ENCODE measurements around the gene LCOR. TPM values are rescaled to one million over a fixed set of nuclear protein-coding genes. Genes with fewer than 3 reads are reported as not detected.

The LCOR gene
- total and polyA plus RNA-seq, 4 donors = 3.3 to 68.4 (median 17.9) TPM

GRCh38 chr10:97011397-97011796, 179.3 kb downstream of the LCOR start:
- Histone ChIP-seq H3K9me3 (ENCODE audit: control insufficient read depth in 4 of 4, insufficient read depth in 3 of 4, low read length in 3 of 4) (peaks cover 0 to 3% (median under 1%) of the 10 kb centered on the region in 4 donors), H3K27ac (ENCODE audit: low read depth in 1 of 2, low read length in 1 of 2) (no peak overlapping the region), H3K9ac (ENCODE audit: insufficient read depth in 1 of 2, low read length in 2 of 2) (no peak overlapping the region), H3K4me3 (no peak overlapping the region), H3K27me3 (ENCODE audit: control insufficient read depth in 3 of 3, insufficient read depth in 3 of 3, low read length in 2 of 3) (no peaks in the 10 kb centered on the region), H3K4me1 (ENCODE audit: control insufficient read depth in 5 of 5, insufficient read depth in 5 of 5, low read length in 5 of 5) (peaks cover 0 to 9% (median 2%) of the 10 kb centered on the region in 5 donors), H3K36me3 (ENCODE audit: control insufficient read depth in 4 of 4, insufficient read depth in 4 of 4, low read length in 4 of 4) (no peaks in the 10 kb centered on the region)
- ATAC-seq (ENCODE audit: insufficient read depth, low FRiP score) (no peak), DNase-seq (no peak)
- TF ChIP-seq CTCF (IDR thresholded peaks at IDR 0.05; ENCODE audit: control extremely low read depth, extremely low read depth) = no peak

- WGBS, 2 donors = 86 to 94% methylated on average over 8 of the region's 8 CpGs
- H3K4me3 ChIP-seq = no peak overlapping the region
- no peak for ATAC-seq (ENCODE audit: insufficient read depth, low FRiP score)
Observed at GRCh38 chr10:97012470-97012869, 180.4 kb downstream of the LCOR start.

GRCh38 chr10:97013568-97013967, 181.5 kb downstream of the LCOR start:
- DNase-seq (no peak), ATAC-seq (ENCODE audit: insufficient read depth, low FRiP score) (no peak)
- H3K4me3 ChIP-seq = no peak overlapping the region
- H3K36me3 ChIP-seq (ENCODE audit: control insufficient read depth in 4 of 4, insufficient read depth in 4 of 4, low read length in 4 of 4) = no peaks in the 10 kb centered on the region
- peaks cover 0 to 9% (median 2%) of the 10 kb centered on the region in 5 donors for H3K4me1 ChIP-seq (ENCODE audit: control insufficient read depth in 5 of 5, insufficient read depth in 5 of 5, low read length in 5 of 5)
- no peak overlapping the region for H3K27ac ChIP-seq (ENCODE audit: low read depth in 1 of 2, low read length in 1 of 2)
- 91 to 93% methylated on average over 8 of the region's 8 CpGs for WGBS, 2 donors
- no peaks in the 10 kb centered on the region for H3K9me3 ChIP-seq (ENCODE audit: control insufficient read depth in 4 of 4, insufficient read depth in 3 of 4, low read length in 3 of 4)
- H3K27me3 ChIP-seq (ENCODE audit: control insufficient read depth in 3 of 3, insufficient read depth in 3 of 3, low read length in 2 of 3) = no peaks in the 10 kb centered on the region
- TF ChIP-seq CTCF (IDR thresholded peaks at IDR 0.05; ENCODE audit: control extremely low read depth, extremely low read depth) = no peak
- H3K9ac ChIP-seq (ENCODE audit: insufficient read depth in 1 of 2, low read length in 2 of 2) = no peak overlapping the region

More at GRCh38 chr10:97012470-97012869, 180.4 kb downstream of the LCOR start:
- no peaks in the 10 kb centered on the region for H3K27me3 ChIP-seq (ENCODE audit: control insufficient read depth in 3 of 3, insufficient read depth in 3 of 3, low read length in 2 of 3)
- H3K4me1 ChIP-seq (ENCODE audit: control insufficient read depth in 5 of 5, insufficient read depth in 5 of 5, low read length in 5 of 5) = peaks cover 0 to 9% (median 2%) of the 10 kb centered on the region in 5 donors
- no peak for TF ChIP-seq CTCF (IDR thresholded peaks at IDR 0.05; ENCODE audit: control extremely low read depth, extremely low read depth)
- no peaks in the 10 kb centered on the region for H3K36me3 ChIP-seq (ENCODE audit: control insufficient read depth in 4 of 4, insufficient read depth in 4 of 4, low read length in 4 of 4)
- DNase-seq = no peak
- H3K9ac ChIP-seq (ENCODE audit: insufficient read depth in 1 of 2, low read length in 2 of 2) = no peak overlapping the region
- no peak overlapping the region for H3K27ac ChIP-seq (ENCODE audit: low read depth in 1 of 2, low read length in 1 of 2)
- peaks cover 0 to 2% (median 0%) of the 10 kb centered on the region in 4 donors for H3K9me3 ChIP-seq (ENCODE audit: control insufficient read depth in 4 of 4, insufficient read depth in 3 of 4, low read length in 3 of 4)

GRCh38 chr10:97013983-97014382, 181.9 kb downstream of the LCOR start:
- no peak overlapping the region for H3K9ac ChIP-seq (ENCODE audit: insufficient read depth in 1 of 2, low read length in 2 of 2)
- H3K4me1 ChIP-seq (ENCODE audit: control insufficient read depth in 5 of 5, insufficient read depth in 5 of 5, low read length in 5 of 5) = peaks cover 0 to 9% (median 2%) of the 10 kb centered on the region in 5 donors
- 92 to 95% methylated on average over 8 of the region's 8 CpGs for WGBS, 2 donors
- H3K4me3 ChIP-seq = no peak overlapping the region
- DNase-seq (no peak), ATAC-seq (ENCODE audit: insufficient read depth, low FRiP score) (no peak)
- no peaks in the 10 kb centered on the region for H3K36me3 ChIP-seq (ENCODE audit: control insufficient read depth in 4 of 4, insufficient read depth in 4 of 4, low read length in 4 of 4)
- H3K27me3 ChIP-seq (ENCODE audit: control insufficient read depth in 3 of 3, insufficient read depth in 3 of 3, low read length in 2 of 3) = no peaks in the 10 kb centered on the region
- no peak for TF ChIP-seq CTCF (IDR thresholded peaks at IDR 0.05; ENCODE audit: control extremely low read depth, extremely low read depth)
- H3K9me3 ChIP-seq (ENCODE audit: control insufficient read depth in 4 of 4, insufficient read depth in 3 of 4, low read length in 3 of 4) = no peaks in the 10 kb centered on the region
- H3K27ac ChIP-seq (ENCODE audit: low read depth in 1 of 2, low read length in 1 of 2) = no peak overlapping the region

Measured in lung (tissue), 12 donors.